ENCODE data around the gene TESK2. TPM values are rescaled to one million over a fixed set of nuclear protein-coding genes. Genes with fewer than 3 reads are reported as not detected.
A peak's percentile ranks its signal among the peaks of the same experiment; 100 is the strongest.

The TESK2 gene
- polyA plus RNA-seq, 3 donors, result 3.9 to 13.1 (median 4.1) TPM

- H3K36me3 Mint-ChIP-seq, result no peaks in the 10 kb centered on the region
- H3K27ac ChIP-seq (ENCODE audit: low read depth in 1 of 2, low read length in 2 of 2), result no peak overlapping the region
- H3K4me1 ChIP-seq (ENCODE audit: control insufficient read depth in 1 of 2, insufficient read depth in 2 of 2, low read length in 2 of 2), result peaks cover 2 to 3% of the 10 kb centered on the region in 2 donors
- H3K27me3 Mint-ChIP-seq (ENCODE audit: low read depth in 3 of 3), result peaks cover 0 to 6% (median 5%) of the 10 kb centered on the region in 3 donors
- H3K79me2 ChIP-seq (ENCODE audit: insufficient read depth, low read length), result no peaks in the 10 kb centered on the region
- TF ChIP-seq, protein P1, sequence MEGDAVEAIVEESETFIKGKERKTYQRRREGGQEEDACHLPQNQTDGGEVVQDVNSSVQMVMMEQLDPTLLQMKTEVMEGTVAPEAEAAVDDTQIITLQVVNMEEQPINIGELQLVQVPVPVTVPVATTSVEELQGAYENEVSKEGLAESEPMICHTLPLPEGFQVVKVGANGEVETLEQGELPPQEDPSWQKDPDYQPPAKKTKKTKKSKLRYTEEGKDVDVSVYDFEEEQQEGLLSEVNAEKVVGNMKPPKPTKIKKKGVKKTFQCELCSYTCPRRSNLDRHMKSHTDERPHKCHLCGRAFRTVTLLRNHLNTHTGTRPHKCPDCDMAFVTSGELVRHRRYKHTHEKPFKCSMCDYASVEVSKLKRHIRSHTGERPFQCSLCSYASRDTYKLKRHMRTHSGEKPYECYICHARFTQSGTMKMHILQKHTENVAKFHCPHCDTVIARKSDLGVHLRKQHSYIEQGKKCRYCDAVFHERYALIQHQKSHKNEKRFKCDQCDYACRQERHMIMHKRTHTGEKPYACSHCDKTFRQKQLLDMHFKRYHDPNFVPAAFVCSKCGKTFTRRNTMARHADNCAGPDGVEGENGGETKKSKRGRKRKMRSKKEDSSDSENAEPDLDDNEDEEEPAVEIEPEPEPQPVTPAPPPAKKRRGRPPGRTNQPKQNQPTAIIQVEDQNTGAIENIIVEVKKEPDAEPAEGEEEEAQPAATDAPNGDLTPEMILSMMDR (IDR thresholded peaks at IDR 0.05), result no peak
- no peak overlapping the region for H3K4me3 ChIP-seq (replicated peaks in 1 of 3; ENCODE audit: low read depth in 2 of 3, low read length in 3 of 3)
- no peaks in the 10 kb centered on the region for H4K20me1 ChIP-seq (ENCODE audit: insufficient read depth, low read length)
- H3K27me3 ChIP-seq (ENCODE audit: control insufficient read depth in 2 of 2, insufficient read depth in 2 of 2, low read length in 2 of 2), result no peaks in the 10 kb centered on the region
- no peaks in the 10 kb centered on the region for H3K36me3 ChIP-seq (replicated peaks in 1 of 2; ENCODE audit: control insufficient read depth in 1 of 2, insufficient read depth in 2 of 2, low read length in 2 of 2)
- H3K4me2 ChIP-seq (replicated peaks; ENCODE audit: extremely low read depth, low read length, poor library complexity, severe bottlenecking), result no peak overlapping the region
- DNase-seq, result no peak
- H2AFZ ChIP-seq (ENCODE audit: insufficient read depth, low read depth, low read length, poor library complexity, severe bottlenecking), result no peak overlapping the region
- H3K4me1 Mint-ChIP-seq, result no peaks in the 10 kb centered on the region
- no peak overlapping the region for H3K4me3 Mint-ChIP-seq
- 99% methylated on average over 7 of the region's 8 CpGs for WGBS (ENCODE audit: insufficient coverage)
- intact Hi-C loops (cut with micrococcal nuclease), result no loop called here
- H3K27ac Mint-ChIP-seq, result peak overlapping the region in 1 of 7 donors; percentile 27
- peaks cover 0 to 9% (median 3%) of the 10 kb centered on the region in 7 donors for H3K9me3 Mint-ChIP-seq
- H3K9ac ChIP-seq (ENCODE audit: insufficient read depth, low read length, poor library complexity, severe bottlenecking), result no peak overlapping the region
- H3K9me3 ChIP-seq (replicated peaks in 1 of 2; ENCODE audit: control insufficient read depth in 1 of 2, insufficient read depth in 1 of 2, low read length in 2 of 2), result no peaks in the 10 kb centered on the region
Measured at GRCh38 chr1:45297666-45298356, 193.2 kb downstream of the TESK2 start.

Other genes with a start within 250 kb of the TESK2 start
- under 1 TPM in 1 of 3 donors, not detected in 2; 0.17 TPM for gene HPDL, start 164.3 kb downstream of the TESK2 start, polyA plus RNA-seq
- gene TOE1, start 151.0 kb downstream of the TESK2 start, polyA plus RNA-seq, result 1 to 10 TPM; 3.9 to 8.1 (median 5.8) TPM
- 10 to 100 TPM in 1 of 3 donors, 1 to 10 TPM in 2; 6.7 to 22.9 (median 8.1) TPM for gene MUTYH, start 150.7 kb downstream of the TESK2 start, polyA plus RNA-seq
- 1 to 10 TPM in 1 of 3 donors, under 1 TPM in 2; 0.23 to 3.3 (median 0.97) TPM for gene CCDC163, start 8.9 kb upstream of the TESK2 start, polyA plus RNA-seq
- under 1 TPM in 2 of 3 donors, not detected in 1; 0.37 to 0.72 TPM for gene MMACHC, start 9.1 kb upstream of the TESK2 start, polyA plus RNA-seq
- 100 to 1,000 TPM; 116 to 362 (median 294) TPM for gene PRDX1, start 30.7 kb upstream of the TESK2 start, polyA plus RNA-seq
- gene AKR1A1, start 59.7 kb upstream of the TESK2 start, polyA plus RNA-seq, result 100 to 1,000 TPM; 219 to 245 (median 219) TPM
- 10 to 100 TPM; 24.4 to 44.6 (median 27.5) TPM for gene NASP, start 92.9 kb upstream of the TESK2 start, polyA plus RNA-seq
- 1 to 10 TPM in 1 of 3 donors, not detected in 2; 4.4 TPM for gene CCDC17, start 132.9 kb upstream of the TESK2 start, polyA plus RNA-seq
- 10 to 100 TPM; 71.6 to 93.3 (median 79.5) TPM for gene GPBP1L1, start 195.4 kb upstream of the TESK2 start, polyA plus RNA-seq
- 10 to 100 TPM; 27.6 to 43.4 (median 36.2) TPM for gene TMEM69, start 197.0 kb upstream of the TESK2 start, polyA plus RNA-seq

Data from CD14-positive monocyte (primary cell).